Amygdala (tissue), 56 donors: ENCODE results near the gene LYRM9.
"Not testable (repeated sequence)": the region's sequence is repeated elsewhere in the genome, so short reads cannot be mapped to it uniquely, and the experiment has no call there.

Experiments used
- DNase-seq, 56 donors: peaks; one replicate each; lab custom pipeline; 2025; lab: John Stamatoyannopoulos, UW

Gene LYRM9

GRCh38 chr17:27879987-27880608 lies 13.1 kb downstream of the LYRM9 start:
- peak in 53 of 56 donors; percentile 7 to 83 (median 52) for DNase-seq

GRCh38 chr17:27878776-27879562 lies 14.2 kb downstream of the LYRM9 start:
- no peak for DNase-seq

GRCh38 chr17:27873746-27874145 lies 19.4 kb downstream of the LYRM9 start:
- no peak for DNase-seq

- DNase-seq, result no peak
Measured at GRCh38 chr17:27873211-27873610, 20.0 kb downstream of the LYRM9 start.

- no peak for DNase-seq
Measured at GRCh38 chr17:27872776-27873175, 20.4 kb downstream of the LYRM9 start.

GRCh38 chr17:27871407-27871806 lies 21.8 kb downstream of the LYRM9 start:
- DNase-seq, result no peak

- no peak for DNase-seq
Measured at GRCh38 chr17:27870345-27870744, 22.8 kb downstream of the LYRM9 start.

- DNase-seq, result no peak
Measured at GRCh38 chr17:27868565-27868964, 24.6 kb downstream of the LYRM9 start.

- no peak for DNase-seq
Measured at GRCh38 chr17:27862840-27863239, 30.3 kb downstream of the LYRM9 start.

GRCh38 chr17:27862004-27862403 lies 31.2 kb downstream of the LYRM9 start:
- no peak for DNase-seq

GRCh38 chr17:27860971-27861664 lies 32.0 kb downstream of the LYRM9 start:
- no peak for DNase-seq

- no peak for DNase-seq
Measured at GRCh38 chr17:27858621-27859305, 34.4 kb downstream of the LYRM9 start.

GRCh38 chr17:27856676-27857432 lies 36.3 kb downstream of the LYRM9 start:
- DNase-seq, result no peak

GRCh38 chr17:27855454-27855853 lies 37.7 kb downstream of the LYRM9 start:
- DNase-seq, result no peak

GRCh38 chr17:27854163-27854562 lies 39.0 kb downstream of the LYRM9 start:
- no peak for DNase-seq

GRCh38 chr17:27853091-27853490 lies 40.1 kb downstream of the LYRM9 start:
- no peak for DNase-seq

- DNase-seq, result no peak
Measured at GRCh38 chr17:27849474-27850185, 43.5 kb downstream of the LYRM9 start.

GRCh38 chr17:27848931-27849330 lies 44.2 kb downstream of the LYRM9 start:
- DNase-seq, result peak in 1 of 56 donors; percentile 33

- DNase-seq, result not testable (repeated sequence)
Measured at GRCh38 chr17:27846808-27847307, 46.3 kb downstream of the LYRM9 start.
